ENCODE measurements around the gene TAAR6.
"Not testable (repeated sequence)": the region's sequence is repeated elsewhere in the genome, so short reads cannot be mapped to it uniquely, and the experiment has no call there.

The TAAR6 gene

DNA sequence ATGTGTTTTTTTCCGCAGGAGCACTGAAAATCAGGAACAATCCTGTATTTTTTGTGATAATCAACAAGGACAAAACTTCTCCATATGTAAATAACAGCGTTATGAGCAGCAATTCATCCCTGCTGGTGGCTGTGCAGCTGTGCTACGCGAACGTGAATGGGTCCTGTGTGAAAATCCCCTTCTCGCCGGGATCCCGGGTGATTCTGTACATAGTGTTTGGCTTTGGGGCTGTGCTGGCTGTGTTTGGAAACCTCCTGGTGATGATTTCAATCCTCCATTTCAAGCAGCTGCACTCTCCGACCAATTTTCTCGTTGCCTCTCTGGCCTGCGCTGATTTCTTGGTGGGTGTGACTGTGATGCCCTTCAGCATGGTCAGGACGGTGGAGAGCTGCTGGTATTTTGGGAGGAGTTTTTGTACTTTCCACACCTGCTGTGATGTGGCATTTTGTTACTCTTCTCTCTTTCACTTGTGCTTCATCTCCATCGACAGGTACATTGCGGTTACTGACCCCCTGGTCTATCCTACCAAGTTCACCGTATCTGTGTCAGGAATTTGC, at the start of gene TAAR6:
Gene TAAR6 (plus strand): TSS at position 102 of the 557 bp plus-strand sequence. CDS start 0 bp downstream, at position 102.
- Mint-ChIP-seq H3K9me3 (no peaks in the 10 kb centered on the region), H3K36me3 (ENCODE audit: low read depth) (no peaks in the 10 kb centered on the region), H3K4me3 (no peak within 1 kb of the TSS), H3K27ac (no peak within 1 kb of the TSS), H3K27me3 (ENCODE audit: low read depth) (peaks cover 13% of the 10 kb centered on the region), H3K4me1 (ENCODE audit: low read depth) (no peaks in the 10 kb centered on the region)
- no peak for DNase-seq (ENCODE audit: low spot score)

GRCh38 chr6:132520953-132521352, 49.2 kb upstream of the TAAR6 start:
- no peak for DNase-seq (ENCODE audit: low spot score)
- no peaks in the 10 kb centered on the region for H3K9me3 Mint-ChIP-seq
- peaks cover 67% of the 10 kb centered on the region for H3K27me3 Mint-ChIP-seq (ENCODE audit: low read depth)
- H3K4me1 Mint-ChIP-seq (ENCODE audit: low read depth) = no peaks in the 10 kb centered on the region
- no peak overlapping the region for H3K27ac Mint-ChIP-seq
- H3K36me3 Mint-ChIP-seq (ENCODE audit: low read depth) = no peaks in the 10 kb centered on the region
- H3K4me3 Mint-ChIP-seq = no peak overlapping the region

- H3K9me3 Mint-ChIP-seq = no peaks in the 10 kb centered on the region
- no peak for DNase-seq (ENCODE audit: low spot score)
- no peaks in the 10 kb centered on the region for H3K4me1 Mint-ChIP-seq (ENCODE audit: low read depth)
- no peaks in the 10 kb centered on the region for H3K36me3 Mint-ChIP-seq (ENCODE audit: low read depth)
- no peak overlapping the region for H3K27ac Mint-ChIP-seq
- no peak overlapping the region for H3K4me3 Mint-ChIP-seq
- peaks cover 52% of the 10 kb centered on the region for H3K27me3 Mint-ChIP-seq (ENCODE audit: low read depth)
These were observed 45.5 kb upstream of the TAAR6 start for GRCh38 chr6:132524646-132525045.

DNA sequence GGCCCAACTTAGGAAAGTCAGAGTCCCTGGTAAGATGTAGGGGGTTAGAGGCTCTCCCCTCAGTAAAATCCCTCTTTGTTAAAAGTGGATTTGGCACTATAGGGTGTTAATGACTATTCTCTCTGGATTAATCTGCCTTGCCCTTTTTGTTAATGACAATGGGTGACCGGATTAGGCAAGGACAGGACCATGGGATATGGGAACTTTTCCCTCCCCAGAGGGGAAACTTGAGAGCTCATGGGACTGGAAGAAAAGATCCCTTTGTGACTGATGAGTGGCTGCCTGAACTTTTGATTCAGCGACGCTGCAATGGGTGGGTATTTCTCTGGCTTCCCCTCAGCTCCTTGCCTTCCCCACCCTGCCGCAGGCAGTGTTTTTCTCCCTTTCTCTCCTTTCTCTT, 44.3 kb upstream of the TAAR6 start:
- Mint-ChIP-seq H3K36me3 (ENCODE audit: low read depth) (no peaks in the 10 kb centered on the region), H3K27me3 (ENCODE audit: low read depth) (peaks cover 45% of the 10 kb centered on the region), H3K4me1 (ENCODE audit: low read depth) (no peaks in the 10 kb centered on the region), H3K9me3 (no peaks in the 10 kb centered on the region), H3K4me3 (no peak overlapping the region), H3K27ac (no peak overlapping the region)
- DNase-seq (ENCODE audit: low spot score) = no peak

DNA sequence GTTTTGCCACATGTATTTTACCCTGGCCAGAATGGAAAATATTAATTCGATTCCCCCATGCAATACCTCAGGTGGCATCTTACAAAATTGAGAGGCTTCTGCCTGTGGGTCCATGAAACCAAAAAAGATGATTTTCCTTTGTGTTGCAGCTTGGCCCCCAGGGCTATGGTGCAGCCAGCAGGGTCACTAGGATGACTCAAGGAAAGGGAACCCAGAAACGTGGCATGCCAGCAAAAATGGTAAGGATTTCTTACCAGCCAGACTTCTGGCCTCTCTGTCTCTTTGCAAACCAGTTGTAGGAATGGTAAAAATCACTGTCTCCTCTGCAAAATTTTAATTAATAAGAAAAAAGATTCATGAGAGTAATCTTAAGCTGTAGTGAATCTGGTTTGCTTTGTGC, 43.7 kb upstream of the TAAR6 start:
- H3K4me3 Mint-ChIP-seq = no peak overlapping the region
- H3K27ac Mint-ChIP-seq = no peak overlapping the region
- DNase-seq (ENCODE audit: low spot score) = no peak
- H3K9me3 Mint-ChIP-seq = no peaks in the 10 kb centered on the region
- no peaks in the 10 kb centered on the region for H3K36me3 Mint-ChIP-seq (ENCODE audit: low read depth)
- no peaks in the 10 kb centered on the region for H3K4me1 Mint-ChIP-seq (ENCODE audit: low read depth)
- H3K27me3 Mint-ChIP-seq (ENCODE audit: low read depth) = peaks cover 45% of the 10 kb centered on the region

- H3K9me3 Mint-ChIP-seq = no peaks in the 10 kb centered on the region
- no peak overlapping the region for H3K27ac Mint-ChIP-seq
- H3K4me3 Mint-ChIP-seq = no peak overlapping the region
- H3K27me3 Mint-ChIP-seq (ENCODE audit: low read depth) = peaks cover 39% of the 10 kb centered on the region
- DNase-seq (ENCODE audit: low spot score) = no peak
- H3K4me1 Mint-ChIP-seq (ENCODE audit: low read depth) = no peaks in the 10 kb centered on the region
- no peaks in the 10 kb centered on the region for H3K36me3 Mint-ChIP-seq (ENCODE audit: low read depth)
These were observed 42.3 kb upstream of the TAAR6 start for GRCh38 chr6:132527791-132528190.

GRCh38 chr6:132530293-132530974, 39.7 kb upstream of the TAAR6 start:
- no peaks in the 10 kb centered on the region for H3K36me3 Mint-ChIP-seq (ENCODE audit: low read depth)
- no peak overlapping the region for H3K4me3 Mint-ChIP-seq
- H3K27me3 Mint-ChIP-seq (ENCODE audit: low read depth) = peaks cover 25% of the 10 kb centered on the region
- DNase-seq (ENCODE audit: low spot score) = peak; percentile 28
- no peaks in the 10 kb centered on the region for H3K9me3 Mint-ChIP-seq
- H3K4me1 Mint-ChIP-seq (ENCODE audit: low read depth) = no peaks in the 10 kb centered on the region
- no peak overlapping the region for H3K27ac Mint-ChIP-seq

GRCh38 chr6:132534546-132534945, 35.6 kb upstream of the TAAR6 start:
- H3K9me3 Mint-ChIP-seq; H3K36me3 Mint-ChIP-seq (ENCODE audit: low read depth); H3K27ac Mint-ChIP-seq; DNase-seq (ENCODE audit: low spot score); H3K4me1 Mint-ChIP-seq (ENCODE audit: low read depth); H3K4me3 Mint-ChIP-seq: not testable (repeated sequence)
- H3K27me3 Mint-ChIP-seq (ENCODE audit: low read depth) = peaks cover 30% of the 10 kb centered on the region

DNA sequence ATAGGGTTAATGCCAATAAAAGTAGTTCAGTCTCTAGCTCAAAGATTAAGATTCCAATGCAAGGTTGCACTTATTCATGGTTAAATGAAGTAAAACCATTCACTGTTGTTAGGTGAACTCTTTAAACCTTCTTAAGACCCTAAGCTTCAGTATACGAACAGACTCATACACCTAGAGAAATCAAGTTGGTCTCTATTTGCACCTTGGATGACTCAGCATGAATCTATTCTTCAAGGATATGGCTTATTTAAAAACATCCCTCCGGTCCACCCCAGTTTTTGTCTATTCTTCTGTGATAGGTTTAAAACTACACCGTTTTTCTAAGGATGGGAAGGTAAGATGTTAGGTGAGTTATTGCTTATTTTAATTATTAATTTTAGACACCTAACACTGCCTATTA, 33.0 kb upstream of the TAAR6 start:
- no peak overlapping the region for H3K4me3 Mint-ChIP-seq
- H3K9me3 Mint-ChIP-seq = no peaks in the 10 kb centered on the region
- DNase-seq (ENCODE audit: low spot score) = no peak
- no peaks in the 10 kb centered on the region for H3K4me1 Mint-ChIP-seq (ENCODE audit: low read depth)
- H3K36me3 Mint-ChIP-seq (ENCODE audit: low read depth) = no peaks in the 10 kb centered on the region
- no peak overlapping the region for H3K27ac Mint-ChIP-seq
- peaks cover 38% of the 10 kb centered on the region for H3K27me3 Mint-ChIP-seq (ENCODE audit: low read depth)

DNA sequence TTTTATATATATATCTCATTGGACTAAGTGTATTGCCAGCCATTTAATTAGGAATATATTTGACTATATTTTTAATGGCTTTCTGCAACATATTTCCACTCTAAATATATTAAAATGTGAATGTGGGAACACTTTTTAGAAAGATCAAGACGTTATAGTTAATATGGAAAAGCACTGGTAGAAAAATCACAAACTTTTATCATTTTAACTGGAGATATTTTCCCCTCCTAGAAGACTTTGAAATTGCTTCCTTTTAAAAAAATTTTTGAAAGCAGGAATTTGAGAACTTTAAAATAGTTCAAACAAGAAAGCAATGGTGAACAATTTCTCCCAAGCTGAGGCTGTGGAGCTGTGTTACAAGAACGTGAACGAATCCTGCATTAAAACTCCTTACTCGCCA, 32.1 kb upstream of the TAAR6 start, which contains the start of gene TAAR9:
Gene TAAR9 (plus strand): TSS at position 301 of the 400 bp plus-strand sequence. CDS start 13 bp downstream, at position 314.
- H3K4me1 Mint-ChIP-seq (ENCODE audit: low read depth) = no peaks in the 10 kb centered on the region
- peaks cover 38% of the 10 kb centered on the region for H3K27me3 Mint-ChIP-seq (ENCODE audit: low read depth)
- no peak for DNase-seq (ENCODE audit: low spot score)
- no peak within 1 kb of the TSS for H3K27ac Mint-ChIP-seq
- no peak within 1 kb of the TSS for H3K4me3 Mint-ChIP-seq
- H3K36me3 Mint-ChIP-seq (ENCODE audit: low read depth) = no peaks in the 10 kb centered on the region
- H3K9me3 Mint-ChIP-seq = no peaks in the 10 kb centered on the region

DNA sequence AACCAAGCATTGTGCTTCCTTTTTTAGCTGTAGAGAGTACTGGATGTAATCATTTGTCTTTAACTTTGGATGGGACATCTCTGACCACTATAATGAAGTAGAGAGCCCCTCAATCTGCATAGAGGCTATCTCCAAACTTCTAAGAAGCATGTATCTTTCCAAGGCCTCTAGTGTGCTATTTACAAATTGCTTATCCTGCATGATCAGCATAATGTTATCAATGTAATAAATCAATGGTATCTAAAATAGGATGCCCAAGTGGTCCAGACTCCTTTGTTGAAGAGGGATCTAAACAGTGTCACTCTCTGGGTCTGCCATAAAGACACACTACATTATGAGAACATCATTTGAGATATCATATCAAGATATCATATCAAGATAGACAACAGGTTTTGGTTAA, 25.3 kb upstream of the TAAR6 start:
- DNase-seq (ENCODE audit: low spot score) = no peak
- Mint-ChIP-seq H3K27me3 (ENCODE audit: low read depth) (peaks cover 33% of the 10 kb centered on the region), H3K4me1 (ENCODE audit: low read depth) (no peaks in the 10 kb centered on the region), H3K36me3 (ENCODE audit: low read depth) (no peaks in the 10 kb centered on the region), H3K9me3 (no peaks in the 10 kb centered on the region), H3K27ac (no peak overlapping the region), H3K4me3 (no peak overlapping the region)

GRCh38 chr6:132548746-132549463, 21.2 kb upstream of the TAAR6 start:
- Mint-ChIP-seq H3K36me3 (ENCODE audit: low read depth) (no peaks in the 10 kb centered on the region), H3K9me3 (no peaks in the 10 kb centered on the region), H3K4me1 (ENCODE audit: low read depth) (no peaks in the 10 kb centered on the region), H3K27me3 (ENCODE audit: low read depth) (peaks cover 13% of the 10 kb centered on the region), H3K4me3 (no peak overlapping the region), H3K27ac (no peak overlapping the region)
- DNase-seq (ENCODE audit: low spot score) = no peak

- H3K36me3 Mint-ChIP-seq (ENCODE audit: low read depth) = no peaks in the 10 kb centered on the region
- H3K9me3 Mint-ChIP-seq = no peaks in the 10 kb centered on the region
- H3K27me3 Mint-ChIP-seq (ENCODE audit: low read depth) = peaks cover 14% of the 10 kb centered on the region
- DNase-seq (ENCODE audit: low spot score) = no peak
- no peak overlapping the region for H3K27ac Mint-ChIP-seq
- no peaks in the 10 kb centered on the region for H3K4me1 Mint-ChIP-seq (ENCODE audit: low read depth)
- no peak overlapping the region for H3K4me3 Mint-ChIP-seq
These were observed 18.9 kb upstream of the TAAR6 start for GRCh38 chr6:132551214-132551613.

- no peaks in the 10 kb centered on the region for H3K36me3 Mint-ChIP-seq (ENCODE audit: low read depth)
- H3K4me1 Mint-ChIP-seq (ENCODE audit: low read depth) = no peaks in the 10 kb centered on the region
- no peak for DNase-seq (ENCODE audit: low spot score)
- peaks cover 14% of the 10 kb centered on the region for H3K27me3 Mint-ChIP-seq (ENCODE audit: low read depth)
- H3K9me3 Mint-ChIP-seq = no peaks in the 10 kb centered on the region
- no peak within 1 kb of the TSS for H3K4me3 Mint-ChIP-seq
- no peak within 1 kb of the TSS for H3K27ac Mint-ChIP-seq
These were observed 17.8 kb upstream of the TAAR6 start, which contains the start of gene TAAR8 for GRCh38 chr6:132552372-132552771. TSS of gene TAAR8 (plus strand) at chr6:132552672. CDS start at chr6:132552693, 21 bp downstream.

Measured in T-helper 2 cell treated with Interferon-gamma antibody and Interleukin-4, amounts not matched to agents 5 μg/mL and 100 μg/mL, for 36 hours (primary cell).